HG02798 (cell line): ENCODE measurements around the gene MZF1.
"Not testable (repeated sequence)": the region's sequence is repeated elsewhere in the genome, so short reads cannot be mapped to it uniquely, and the experiment has no call there.

ENCODE experiments used
- ATAC-seq: cut with Tn5 transposase; IDR thresholded peaks from one replicate; pipeline ENCODE4 v1.9.1; 2021; ENCODE audit warnings: mild to moderate bottlenecking; ENCODE audit not compliant: unreplicated experiment, poor library complexity

The MZF1 gene

DNA sequence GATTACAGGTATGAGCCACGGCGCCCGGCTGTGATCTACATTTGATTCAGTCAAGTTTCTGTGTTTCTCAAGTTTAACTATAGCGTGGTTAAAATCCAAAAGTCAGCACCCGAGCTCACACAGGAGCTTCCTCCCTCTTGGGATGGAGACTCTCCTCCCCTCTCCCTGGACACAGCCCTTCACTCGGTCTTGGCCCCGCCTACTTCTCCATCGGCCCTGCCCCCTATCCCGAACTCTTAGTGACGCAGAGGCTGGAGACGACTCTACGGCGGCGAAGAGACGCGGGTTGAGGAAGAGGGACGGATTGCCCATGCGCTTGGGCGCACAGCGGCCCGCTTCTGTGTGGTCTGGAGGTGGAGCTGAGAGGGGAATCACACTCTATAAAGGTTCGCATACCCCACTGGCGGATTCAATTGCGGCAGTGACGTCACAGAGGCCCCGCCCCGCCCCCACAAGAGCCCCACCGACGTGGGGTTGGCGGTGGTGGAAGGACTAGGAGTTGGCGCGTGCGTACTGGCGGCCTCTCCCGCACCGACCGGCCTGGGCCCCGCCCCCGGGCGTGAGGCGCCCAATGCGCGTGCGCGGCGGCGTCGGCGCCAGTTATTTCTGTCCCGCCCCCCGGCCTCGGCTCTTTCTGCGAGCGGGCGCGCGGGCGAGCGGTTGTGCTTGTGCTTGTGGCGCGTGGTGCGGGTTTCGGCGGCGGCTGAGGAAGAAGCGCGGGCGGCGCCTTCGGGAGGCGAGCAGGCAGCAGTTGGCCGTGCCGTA, 29.1 kb downstream of the MZF1 start, which contains the start of gene TRIM28:
Gene TRIM28 (plus strand): TSS at position 239 of the 765 bp plus-strand sequence. CDS start 694 bp downstream, outside the sequence.
- peak; percentile 88 for ATAC-seq

DNA sequence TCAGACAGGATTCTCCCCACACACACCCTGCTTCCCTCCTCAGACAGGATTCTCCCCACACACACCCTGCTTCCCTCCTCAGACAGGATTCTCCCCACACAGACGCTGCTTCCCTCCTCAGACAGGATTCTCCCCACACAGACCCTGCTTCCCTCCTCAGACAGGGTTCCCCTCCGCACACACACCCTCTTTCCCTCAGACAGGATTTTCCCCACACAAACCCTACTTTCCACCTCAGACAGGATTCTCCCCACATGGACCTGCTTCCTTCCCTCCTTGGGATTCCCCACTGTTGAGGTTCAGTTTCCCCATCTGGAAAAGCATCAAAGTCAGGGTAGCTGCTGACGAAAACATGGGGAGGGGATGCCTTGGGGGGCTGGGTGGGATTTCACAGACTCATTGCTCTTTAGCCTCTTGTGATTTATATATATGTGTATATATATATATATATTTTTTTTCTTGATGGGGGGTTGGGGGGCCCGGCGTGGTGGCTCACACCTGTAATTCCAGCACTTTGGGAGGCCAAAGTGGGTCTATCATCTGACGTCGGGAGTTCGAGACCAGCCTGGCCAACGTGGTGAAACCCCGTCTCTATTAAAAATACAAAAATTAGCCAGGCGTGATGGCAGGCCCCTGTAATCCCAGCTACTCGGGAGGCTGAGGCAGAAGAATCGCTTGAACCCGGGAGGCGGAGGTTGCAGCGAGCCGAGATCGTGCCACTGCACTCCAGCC, 30.3 kb downstream of the MZF1 start:
- not testable (repeated sequence) for ATAC-seq

DNA sequence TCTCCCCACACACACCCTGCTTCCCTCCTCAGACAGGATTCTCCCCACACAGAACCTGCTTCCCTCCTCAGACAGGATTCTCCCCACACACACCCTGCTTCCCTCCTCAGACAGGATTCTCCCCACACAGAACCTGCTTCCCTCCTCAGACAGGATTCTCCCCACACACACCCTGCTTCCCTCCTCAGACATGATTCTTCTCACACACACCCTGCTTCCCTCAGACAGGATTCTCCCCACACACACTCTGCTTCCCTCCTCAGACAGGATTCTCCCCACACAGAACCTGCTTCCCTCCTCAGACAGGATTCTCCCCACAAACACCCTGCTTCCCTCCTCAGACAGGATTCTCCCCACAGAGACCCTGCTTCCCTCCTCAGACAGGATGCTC, 34.0 kb downstream of the MZF1 start:
- not testable (repeated sequence) for ATAC-seq

DNA sequence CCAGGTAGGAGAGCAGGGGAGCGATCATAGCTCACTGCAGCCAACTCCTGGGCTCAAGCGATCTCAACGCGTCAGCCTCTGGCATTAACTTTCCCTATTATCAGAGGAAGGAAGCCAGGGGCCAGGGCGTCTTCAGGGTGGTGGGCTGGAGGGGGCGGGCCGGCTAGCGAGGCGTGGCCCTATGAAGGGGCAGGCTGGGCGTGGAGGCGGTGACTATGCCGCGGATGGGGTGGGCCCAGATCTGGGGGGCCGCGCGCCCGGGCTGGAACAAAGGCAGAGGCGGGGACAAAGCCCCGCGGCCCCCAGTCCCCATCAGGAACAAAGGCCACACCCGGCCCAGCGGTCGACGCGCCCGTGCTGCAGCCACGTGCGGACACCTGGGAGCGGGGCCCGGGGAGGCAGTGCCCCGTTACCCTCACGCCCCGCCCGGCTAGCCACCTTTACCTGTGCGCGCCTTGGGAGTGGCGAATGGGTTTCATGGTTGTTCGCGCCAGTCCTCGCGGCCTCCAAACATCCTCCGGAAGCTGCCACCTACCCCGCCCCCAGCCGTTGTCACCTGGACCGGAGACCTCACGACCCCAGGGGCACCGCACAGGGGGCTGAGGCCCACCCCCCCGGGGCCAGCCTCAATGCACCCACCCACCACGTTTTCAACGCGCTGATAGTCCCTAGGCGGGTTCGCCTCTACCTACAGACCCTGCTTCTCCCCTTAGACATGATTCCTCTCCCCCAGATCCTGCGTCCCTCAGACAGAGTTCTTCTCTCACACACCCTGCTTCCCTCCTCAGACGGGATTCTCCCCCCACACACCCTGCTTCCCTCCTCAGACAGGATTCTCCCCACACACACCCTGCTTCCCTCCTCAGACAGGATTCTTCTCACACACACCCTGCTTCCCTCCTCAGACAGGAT, 34.6 kb downstream of the MZF1 start:
- ATAC-seq = no peak

DNA sequence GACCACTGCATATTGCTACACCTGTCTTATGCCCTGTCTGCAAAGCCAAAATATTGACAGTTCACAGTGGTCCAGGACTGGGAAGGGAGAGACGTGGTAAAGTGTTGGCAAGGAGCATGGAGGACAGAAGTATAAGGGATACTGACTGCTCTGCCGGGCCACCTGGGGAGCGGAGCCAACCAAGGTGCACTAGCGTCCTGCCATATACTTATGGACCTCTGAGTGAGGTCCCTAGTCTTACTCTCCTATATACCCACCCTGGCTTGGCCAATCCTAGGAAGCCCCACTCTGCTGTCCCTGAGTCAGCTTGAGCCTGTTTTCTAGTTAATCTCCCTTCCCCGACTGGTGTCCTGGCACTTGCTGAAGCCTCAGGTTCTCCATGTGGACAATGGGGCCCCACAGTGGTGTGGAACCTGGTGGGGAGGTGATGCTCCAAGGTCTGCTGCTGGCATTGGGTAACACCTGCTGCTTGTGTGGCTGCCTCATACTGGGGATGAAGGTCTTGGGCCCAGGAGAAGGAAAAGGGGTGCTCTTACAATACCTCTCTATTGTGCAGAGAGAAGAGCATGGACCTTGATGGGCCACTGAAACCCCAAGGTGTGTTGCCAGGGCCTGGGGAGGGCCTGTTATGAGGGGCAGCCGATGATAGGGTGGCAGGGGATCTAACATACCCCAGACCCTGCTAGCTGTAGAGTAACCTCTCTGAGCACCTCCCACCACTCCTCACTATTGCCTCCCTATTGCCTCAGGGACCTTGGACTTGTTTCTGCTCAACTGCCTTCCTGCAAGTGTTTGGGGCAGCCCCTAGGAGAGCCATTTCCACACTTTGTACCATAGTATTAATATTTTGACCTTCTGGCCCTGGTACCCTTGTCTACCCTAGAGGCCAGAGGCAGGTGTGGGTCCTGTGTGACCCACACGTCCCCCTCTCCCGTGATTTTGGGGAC, 36.0 kb downstream of the MZF1 start:
- no peak for ATAC-seq

DNA sequence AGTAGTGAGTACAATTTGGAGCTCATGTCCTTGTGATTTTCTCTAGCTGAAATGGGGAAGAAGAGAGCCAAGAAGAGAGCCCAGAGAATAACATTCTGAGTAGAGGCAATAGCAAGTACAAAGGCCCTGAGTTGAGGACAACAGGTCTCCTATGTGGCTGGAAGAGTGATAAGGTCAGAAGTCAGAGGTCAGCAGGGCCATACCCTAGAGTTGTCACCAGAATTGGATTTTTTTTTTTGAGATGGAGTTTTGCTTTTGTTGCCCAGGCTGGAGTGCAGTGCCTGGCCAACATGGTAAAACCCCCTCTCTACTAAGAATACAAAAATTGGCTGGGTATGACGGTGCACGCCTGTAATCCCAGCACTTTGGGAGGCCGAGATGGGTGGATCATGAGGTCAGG, 37.3 kb downstream of the MZF1 start:
- no peak for ATAC-seq

DNA sequence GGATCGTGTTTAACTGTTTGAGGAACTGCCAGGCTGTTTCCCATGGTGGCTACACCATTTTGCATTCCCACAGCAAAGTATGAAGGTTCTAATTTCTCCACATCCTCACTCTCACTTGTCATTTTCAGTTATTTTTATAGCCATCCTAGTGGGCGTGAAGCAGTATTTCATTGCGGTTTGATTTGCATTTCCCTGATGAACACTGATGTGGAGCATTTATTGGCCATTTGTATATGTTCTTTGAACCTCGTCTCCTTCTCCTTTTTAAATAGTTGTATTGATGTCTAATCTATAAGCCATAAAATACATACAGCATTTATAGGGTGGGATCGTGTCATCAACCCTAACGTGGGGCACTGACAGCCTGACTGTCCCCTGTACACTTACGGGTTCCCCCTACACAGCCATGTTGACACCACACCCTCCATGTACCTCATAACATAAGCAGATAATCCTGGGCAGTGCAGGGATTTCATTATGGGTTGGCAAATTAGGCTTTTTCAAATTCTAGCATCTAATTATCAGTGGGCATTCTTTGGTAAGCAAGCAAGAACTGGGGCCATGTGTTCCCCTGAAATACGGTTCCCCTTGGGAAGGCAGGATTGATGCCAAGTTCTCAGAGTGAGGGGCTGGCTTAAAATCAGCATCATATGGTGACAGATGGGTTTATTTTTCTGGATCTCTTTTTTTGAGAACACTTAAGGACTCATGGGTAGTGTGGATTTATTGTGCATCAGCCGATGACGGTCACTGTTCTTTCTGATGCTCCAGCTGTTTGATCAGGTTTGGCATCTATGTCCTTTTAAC, 41.9 kb downstream of the MZF1 start:
- ATAC-seq = no peak

DNA sequence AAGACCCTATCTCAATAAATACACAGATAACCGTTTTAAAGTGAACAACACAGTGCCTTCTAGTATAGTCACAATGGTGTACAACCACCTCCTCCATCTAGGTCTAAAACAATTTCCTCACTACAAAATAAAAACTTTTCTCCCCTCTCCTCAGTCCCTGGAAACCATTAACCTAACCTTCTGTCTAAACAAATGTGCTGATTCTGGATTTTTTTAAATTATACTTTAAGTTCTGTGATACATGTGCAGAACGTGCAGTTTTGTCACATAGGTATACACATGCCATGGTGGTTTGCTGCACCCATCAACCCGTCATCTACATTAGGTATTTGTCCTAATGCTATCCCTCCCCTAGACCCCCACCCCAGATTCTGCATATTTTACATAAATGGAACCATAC, 43.7 kb downstream of the MZF1 start:
- ATAC-seq = no peak

DNA sequence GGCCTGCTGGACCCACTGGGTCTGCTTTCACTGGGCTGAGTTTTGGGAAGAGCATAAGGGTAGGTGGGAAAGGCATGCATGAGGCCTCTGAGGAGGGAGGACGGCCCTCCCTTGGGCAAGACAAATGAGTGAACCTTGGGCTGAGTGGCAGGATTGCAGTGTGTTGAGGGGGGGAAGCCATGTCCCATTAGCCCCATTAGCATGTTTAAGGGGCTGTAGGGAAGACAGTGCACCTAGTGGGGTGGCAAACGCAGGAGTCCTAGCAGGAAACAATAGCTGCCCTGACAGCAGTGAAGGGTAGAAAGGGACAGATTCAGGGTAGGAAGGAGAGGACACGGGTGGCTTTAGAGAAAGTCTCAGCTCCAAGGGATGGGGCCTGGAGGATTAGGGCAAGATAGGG, 50.4 kb downstream of the MZF1 start:
- ATAC-seq = no peak

DNA sequence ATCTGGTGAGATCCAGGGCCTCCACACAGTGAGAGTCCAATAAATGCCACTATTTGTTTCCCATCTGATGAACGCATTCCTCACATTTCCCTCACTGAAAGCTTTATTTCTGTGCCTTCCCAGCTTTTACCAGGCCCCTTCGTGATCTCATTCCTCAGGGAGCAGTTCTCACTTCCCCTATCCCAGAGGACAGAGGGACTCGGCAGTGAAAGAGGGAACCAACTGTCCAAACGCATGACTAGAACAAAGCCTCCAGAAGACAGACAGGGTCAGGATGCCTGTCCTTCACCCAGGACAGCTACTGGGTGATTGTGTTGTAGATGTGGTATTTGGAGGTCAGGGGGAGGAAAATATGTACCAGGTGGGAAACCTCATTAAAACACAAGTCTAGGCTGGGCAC, 51.5 kb downstream of the MZF1 start:
- no peak for ATAC-seq

DNA sequence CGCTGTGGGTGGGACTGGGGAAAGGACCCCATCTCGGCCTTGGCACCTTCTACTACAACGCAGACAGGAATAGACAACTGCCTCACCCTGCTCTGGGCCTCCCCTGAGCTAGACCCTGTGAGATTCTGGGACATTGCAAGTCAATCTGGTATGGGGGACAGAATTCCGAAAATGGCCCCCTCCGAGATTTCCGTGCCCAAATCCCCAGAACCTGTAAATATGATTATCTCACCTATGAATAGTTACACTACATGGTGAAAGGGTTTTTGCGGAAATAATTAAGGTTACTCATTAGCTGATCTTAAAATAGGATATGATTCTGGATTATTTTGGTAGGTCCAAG, 52.9 kb downstream of the MZF1 start:
- no peak for ATAC-seq

DNA sequence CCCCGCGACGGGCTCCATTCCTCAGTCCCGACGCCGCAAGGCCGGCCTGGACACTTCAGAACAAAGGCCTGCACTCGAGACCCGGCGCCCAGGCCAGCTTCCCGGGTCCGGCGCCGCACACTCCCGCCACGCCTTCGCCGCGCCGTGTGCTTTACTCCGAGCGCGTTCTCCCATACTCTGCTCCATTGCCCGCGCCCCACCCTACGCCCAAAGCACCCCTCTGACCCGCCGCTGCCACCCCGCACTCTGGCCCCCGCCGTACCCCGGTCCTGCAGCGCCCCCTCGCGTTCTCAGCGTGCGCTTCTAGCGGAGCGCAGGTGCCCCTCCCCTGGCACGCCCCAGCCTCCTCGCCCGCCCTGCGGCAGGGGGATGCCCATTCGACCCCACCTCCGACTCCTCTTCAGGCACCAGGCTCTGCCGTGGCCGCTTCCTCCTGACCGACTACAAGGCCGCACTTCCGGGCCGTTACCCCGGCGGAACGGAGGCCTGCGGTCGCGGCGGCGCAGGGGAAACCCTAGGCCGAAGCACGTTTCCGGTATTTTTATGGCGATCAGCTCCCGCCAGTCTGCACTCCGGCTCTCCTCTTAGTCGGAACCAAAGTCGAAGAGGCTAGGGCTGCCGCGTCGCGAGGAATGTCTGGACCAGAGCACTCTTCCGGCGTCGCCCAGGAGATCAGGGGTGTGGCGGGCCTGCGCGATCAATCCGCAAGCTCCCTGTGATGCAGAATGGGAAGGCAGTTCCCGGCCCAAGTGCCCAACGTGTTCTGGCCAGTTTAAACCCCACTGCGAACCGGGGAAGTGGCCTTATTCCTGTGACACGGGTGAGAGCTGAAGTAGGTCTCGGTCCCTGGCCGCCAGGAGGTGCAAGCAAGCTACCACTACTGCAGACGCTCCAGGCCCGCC, 53.5 kb downstream of the MZF1 start, which contains the start of gene ZBTB45:
Gene ZBTB45 (minus strand): TSS at position 456 of the 902 bp plus-strand sequence. CDS start 2,137 bp downstream, outside the sequence.
- peak; percentile 85 for ATAC-seq

DNA sequence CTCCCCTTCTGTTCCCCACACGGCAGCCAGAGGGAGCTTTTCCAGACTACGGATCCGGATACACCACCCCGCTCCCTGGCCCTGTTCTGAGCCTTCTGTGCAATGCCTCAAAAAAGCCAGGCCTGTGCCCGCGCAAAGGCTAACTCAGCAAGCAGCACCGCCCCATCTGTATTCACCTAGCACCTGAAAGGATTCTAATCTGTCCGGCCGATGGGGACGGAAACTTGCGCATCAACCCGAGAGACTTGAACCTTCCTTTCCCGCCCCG, 54.1 kb downstream of the MZF1 start:
- no peak for ATAC-seq

DNA sequence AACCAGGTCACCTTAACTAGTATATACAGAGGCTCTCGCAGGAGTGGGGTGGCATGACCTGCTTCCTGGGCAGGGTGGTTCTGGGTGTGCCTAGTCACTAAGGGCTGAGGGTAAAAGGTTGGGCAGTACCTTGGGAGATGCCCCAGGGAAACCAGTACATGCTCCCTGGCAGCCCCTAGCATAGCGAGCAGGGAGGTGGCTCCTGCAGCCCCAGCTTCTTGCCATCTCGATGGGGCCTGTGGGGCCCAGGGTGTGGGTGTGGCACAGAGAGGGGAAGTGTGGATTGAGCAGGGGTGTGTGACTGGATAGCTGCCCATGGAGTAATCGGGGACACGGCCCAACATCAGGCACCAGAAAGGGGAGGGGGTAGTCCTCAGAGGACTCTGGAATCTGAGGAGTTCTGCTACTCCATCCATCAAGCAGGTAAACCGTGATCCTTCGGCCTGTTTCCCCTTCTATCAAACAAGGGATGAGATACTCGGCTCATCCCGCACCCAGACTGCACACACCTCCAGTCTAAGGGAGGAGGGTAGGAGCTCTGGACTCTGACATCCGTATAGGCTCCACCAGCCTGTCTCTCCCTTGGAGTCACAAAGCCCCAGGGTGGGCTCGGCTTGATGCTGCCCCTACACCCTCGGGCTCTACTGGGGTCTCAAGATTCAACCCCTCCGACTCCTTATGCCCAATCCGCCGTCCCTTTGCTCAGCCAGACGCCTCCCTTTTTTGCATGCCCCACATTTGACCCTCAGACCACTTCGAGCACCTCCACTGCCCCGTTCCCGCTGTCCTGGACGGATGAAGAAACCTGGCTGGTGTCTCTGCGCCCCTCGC, 54.7 kb downstream of the MZF1 start:
- ATAC-seq = no peak

DNA sequence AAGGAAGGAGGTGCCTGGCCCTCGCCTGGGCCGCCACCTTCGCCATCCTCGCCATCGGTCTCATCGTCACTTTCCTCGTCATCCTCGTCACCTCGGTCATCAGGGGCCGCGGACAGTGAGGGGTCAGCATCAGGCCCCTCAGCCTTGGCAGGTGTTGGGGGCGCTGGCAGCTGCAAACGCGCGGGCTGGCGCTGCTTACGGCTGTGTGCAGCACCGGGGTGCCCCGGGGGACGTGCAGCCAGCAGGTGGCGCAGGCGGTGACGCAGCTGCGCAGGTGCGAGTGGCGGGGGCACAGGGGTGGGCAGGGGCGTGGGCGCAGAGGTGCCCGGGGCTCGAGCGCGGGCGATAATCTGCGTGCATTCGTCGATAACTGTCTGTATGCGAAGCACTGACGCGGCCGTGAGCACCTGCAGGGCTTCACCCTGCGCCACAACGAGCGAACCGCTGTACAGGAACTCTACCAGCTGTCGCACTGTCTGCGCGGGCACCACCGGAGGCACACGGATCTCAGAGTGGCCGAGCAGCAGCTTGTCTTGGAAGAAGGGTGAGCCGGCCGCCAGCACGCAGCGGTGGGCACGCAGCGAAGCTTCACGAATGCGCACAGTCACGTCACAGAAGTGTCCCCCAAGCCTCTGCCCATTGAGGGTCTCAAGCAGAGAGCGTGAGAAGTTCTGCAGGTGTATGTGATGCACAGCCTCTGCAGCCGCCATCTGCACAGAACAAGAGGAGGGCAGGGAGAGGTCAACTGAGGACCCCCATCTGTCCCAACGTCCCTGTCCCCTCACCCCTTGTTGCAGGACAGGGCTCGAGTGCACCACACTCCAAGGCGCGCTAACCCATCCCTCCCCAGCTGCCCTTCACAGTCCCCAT, 55.9 kb downstream of the MZF1 start:
- ATAC-seq = no peak

DNA sequence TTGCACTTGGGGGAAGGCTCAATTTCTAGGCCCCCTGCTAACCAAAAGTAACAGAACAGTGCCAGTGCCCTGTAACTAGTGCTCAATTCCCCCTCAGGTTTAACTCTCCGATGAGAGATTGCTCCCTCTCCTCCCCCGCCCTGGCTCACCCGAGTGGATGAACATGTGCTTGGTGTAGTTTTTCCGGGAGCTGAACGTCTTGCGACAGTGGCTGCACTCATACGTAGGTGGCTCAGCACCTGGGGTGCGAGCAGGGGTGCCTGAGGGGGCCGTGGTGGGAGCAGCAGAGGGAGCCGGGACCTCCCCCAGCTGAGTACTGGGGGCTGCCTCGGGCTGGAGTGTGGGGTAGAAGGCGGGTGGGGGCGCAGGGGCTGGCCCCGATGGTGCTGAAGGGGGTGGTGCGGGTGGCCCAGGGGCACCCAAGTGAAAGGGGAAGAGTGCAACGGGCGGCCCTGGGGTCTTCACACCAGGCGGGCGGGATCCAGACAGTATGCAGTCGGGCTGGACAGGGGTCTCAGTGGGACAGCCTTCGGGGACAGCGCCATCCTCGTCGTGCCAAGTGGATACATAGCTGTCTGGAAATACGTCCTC, 56.8 kb downstream of the MZF1 start:
- ATAC-seq = no peak
